Sigmoid colon (tissue), 7 donors: ENCODE results near the gene PLEKHO2. TPM values are rescaled to one million over a fixed set of nuclear protein-coding genes. Genes with fewer than 3 reads are reported as not detected.

ENCODE experiments used
- DNase-seq: peaks from one replicate; pipeline ENCODE4 v3.0.0-alpha.2; 2019
- H3K27ac ChIP-seq, 4 donors: fragments of 200-600 bp; sonication (generic); one replicate each; pipeline ENCODE4 v1.5.1; 2016 to 2019; ENCODE audit warnings: mild to moderate bottlenecking in 1 of 4
- H3K27me3 ChIP-seq, 3 donors: fragments of 200-600 bp; sonication (generic); one replicate each; pipeline ENCODE4 v1.5.1; 2019; ENCODE audit warnings: mild to moderate bottlenecking in 1 of 3
- H3K36me3 ChIP-seq, 4 donors: fragments of 200-600 bp; sonication (generic); one replicate each; pipeline ENCODE4 v1.5.1; 2016 to 2019
- H3K4me1 ChIP-seq, 4 donors: fragments of 200-600 bp; sonication (generic); one replicate each; pipeline ENCODE4 v1.5.1; 2017 to 2019
- H3K4me3 ChIP-seq, 4 donors: fragments of 200-600 bp; sonication (generic); one replicate each; pipeline ENCODE4 v1.5.1; 2017 to 2019; ENCODE audit warnings: mild to moderate bottlenecking in 2 of 4, moderate library complexity in 1 of 4
- H3K9me3 ChIP-seq, 4 donors: fragments of 200-600 bp in 3 of 4; sonication (generic) in 3 of 4; one replicate each; pipeline versions ENCODE4 v1.5.1 to v1.6.1; 2013 to 2019
- EP300 ChIP-seq, 4 donors: sonication (generic); formaldehyde crosslinking; IDR thresholded peaks; one replicate each; pipeline ENCODE4 v1.6.1; 2017; ENCODE audit warnings: antibody characterized with exemption in 4 of 4
- POLR2A ChIP-seq, 2 donors: fragments of 450-650 bp; IDR thresholded peaks; one replicate each; pipeline ENCODE4 v1.6.1; 2016; ENCODE audit warnings: antibody characterized with exemption in 2 of 2, mild to moderate bottlenecking in 2 of 2, moderate library complexity in 2 of 2
- POLR2AphosphoS5 ChIP-seq, 4 donors: sonication (generic); formaldehyde crosslinking; IDR thresholded peaks; one replicate each; pipeline ENCODE4 v1.6.1; 2017; ENCODE audit warnings: antibody characterized with exemption in 4 of 4
- WGBS, 2 donors: extraction: QIAGEN DNeasy Blood & Tissue Kit; methylation state at CpG; one replicate each; pipeline ENCODE4 v1.1.7; 2013; 5-methylcytosine and 5-hydroxymethylcytosine counted together
- intact Hi-C: fragments of 100-400 bp; cut with DNase I; formaldehyde crosslinking; loops from one replicate; pipeline ENCODE4 v1.15.1; 2023
- polyA plus RNA-seq, 3 donors: library from polyadenylated mRNA; stranded (reverse); fragments of 200-250 nt; gene quantifications; one replicate each; pipeline ENCODE4 v1.2.3, GENCODE V29; 2013
- total RNA-seq, 4 donors: library from RNA; depleted of rRNA; stranded (reverse); fragments of >200 nt; gene quantifications; one replicate each; pipeline ENCODE4 v1.1.0, GENCODE V29; 2016
- TF ChIP-seq, protein P1 (sequence below), 4 experiments: fragments of 450-650 bp in 3 of 4; fragments of 200-600 bp in 1 of 4; IDR thresholded peaks; one replicate each; pipeline ENCODE4 v1.5.1; 2016 to 2019; ENCODE audit warnings: antibody characterized with exemption in 4 of 4, mild to moderate bottlenecking in 3 of 4, moderate library complexity in 2 of 4
- donor health status: healthy with polysubstance abuse.
- donor health status: Bipolar disorder and iron deficiency.
- donor health status: healthy.

PLEKHO2 gene
- total and polyA plus RNA-seq, 7 donors, result 11.4 to 43.4 (median 20.1) TPM

- TF ChIP-seq, protein P1, sequence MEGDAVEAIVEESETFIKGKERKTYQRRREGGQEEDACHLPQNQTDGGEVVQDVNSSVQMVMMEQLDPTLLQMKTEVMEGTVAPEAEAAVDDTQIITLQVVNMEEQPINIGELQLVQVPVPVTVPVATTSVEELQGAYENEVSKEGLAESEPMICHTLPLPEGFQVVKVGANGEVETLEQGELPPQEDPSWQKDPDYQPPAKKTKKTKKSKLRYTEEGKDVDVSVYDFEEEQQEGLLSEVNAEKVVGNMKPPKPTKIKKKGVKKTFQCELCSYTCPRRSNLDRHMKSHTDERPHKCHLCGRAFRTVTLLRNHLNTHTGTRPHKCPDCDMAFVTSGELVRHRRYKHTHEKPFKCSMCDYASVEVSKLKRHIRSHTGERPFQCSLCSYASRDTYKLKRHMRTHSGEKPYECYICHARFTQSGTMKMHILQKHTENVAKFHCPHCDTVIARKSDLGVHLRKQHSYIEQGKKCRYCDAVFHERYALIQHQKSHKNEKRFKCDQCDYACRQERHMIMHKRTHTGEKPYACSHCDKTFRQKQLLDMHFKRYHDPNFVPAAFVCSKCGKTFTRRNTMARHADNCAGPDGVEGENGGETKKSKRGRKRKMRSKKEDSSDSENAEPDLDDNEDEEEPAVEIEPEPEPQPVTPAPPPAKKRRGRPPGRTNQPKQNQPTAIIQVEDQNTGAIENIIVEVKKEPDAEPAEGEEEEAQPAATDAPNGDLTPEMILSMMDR (IDR thresholded peaks at IDR 0.05), result no peak
- TF ChIP-seq POLR2AphosphoS5 (IDR thresholded peaks at IDR 0.05) (peak in 3 of 4 donors; percentile 33 to 44 (median 43)), POLR2A (IDR thresholded peaks at IDR 0.05) (no peak)
- Histone ChIP-seq H3K27ac (peak overlapping the region; percentile 47 to 71 (median 54)), H3K27me3 (no peaks in the 10 kb centered on the region), H3K9me3 (no peaks in the 10 kb centered on the region), H3K4me1 (peaks cover 0 to 34% (median 21%) of the 10 kb centered on the region in 4 donors), H3K36me3 (peaks cover 0 to 6% (median 0%) of the 10 kb centered on the region in 4 donors), H3K4me3 (no peak overlapping the region)
- WGBS, 2 donors, result 32 to 56% methylated on average over 3 of the region's 3 CpGs
- intact Hi-C loops, result no loop called here
- DNase-seq, result peak; percentile 86
Observed at GRCh38 chr15:64877435-64877834, 35.7 kb downstream of the PLEKHO2 start.

GRCh38 chr15:64878705-64879104 lies 37.0 kb downstream of the PLEKHO2 start:
- Histone ChIP-seq H3K9me3 (no peaks in the 10 kb centered on the region), H3K4me1 (peaks cover 0 to 27% (median 13%) of the 10 kb centered on the region in 4 donors), H3K27me3 (no peaks in the 10 kb centered on the region), H3K36me3 (peaks cover 0 to 6% (median 0%) of the 10 kb centered on the region in 4 donors), H3K27ac (peak overlapping the region; percentile 47 to 71 (median 54)), H3K4me3 (no peak overlapping the region)
- TF ChIP-seq, protein P1 (IDR thresholded peaks at IDR 0.05), result no peak
- TF ChIP-seq EP300 (IDR thresholded peaks at IDR 0.05) (peak in 1 of 4 donors; percentile 10), POLR2AphosphoS5 (IDR thresholded peaks at IDR 0.05) (peak; percentile 32 to 72 (median 42))
- intact Hi-C loops, result no loop called here
- WGBS, 2 donors, result 74 to 79% methylated on average over 8 of the region's 8 CpGs
- DNase-seq, result peak; percentile 85

GRCh38 chr15:64883100-64883581 lies 41.4 kb downstream of the PLEKHO2 start:
- intact Hi-C loops, result no loop called here
- Histone ChIP-seq H3K4me3 (no peak overlapping the region), H3K36me3 (peaks cover 0 to 6% (median 0%) of the 10 kb centered on the region in 4 donors), H3K4me1 (peaks cover 0 to 19% (median 15%) of the 10 kb centered on the region in 4 donors), H3K27ac (peak overlapping the region; percentile 21 to 67 (median 42)), H3K27me3 (no peaks in the 10 kb centered on the region), H3K9me3 (no peaks in the 10 kb centered on the region)
- DNase-seq, result no peak
- TF ChIP-seq POLR2A (IDR thresholded peaks at IDR 0.05), result no peak
- no peak for TF ChIP-seq EP300 (IDR thresholded peaks at IDR 0.05)
- peak in 2 of 4 donors; percentile 18 to 22 for TF ChIP-seq POLR2AphosphoS5 (IDR thresholded peaks at IDR 0.05)
- WGBS, 2 donors, result 57 to 66% methylated on average over 5 of the region's 5 CpGs

DNA sequence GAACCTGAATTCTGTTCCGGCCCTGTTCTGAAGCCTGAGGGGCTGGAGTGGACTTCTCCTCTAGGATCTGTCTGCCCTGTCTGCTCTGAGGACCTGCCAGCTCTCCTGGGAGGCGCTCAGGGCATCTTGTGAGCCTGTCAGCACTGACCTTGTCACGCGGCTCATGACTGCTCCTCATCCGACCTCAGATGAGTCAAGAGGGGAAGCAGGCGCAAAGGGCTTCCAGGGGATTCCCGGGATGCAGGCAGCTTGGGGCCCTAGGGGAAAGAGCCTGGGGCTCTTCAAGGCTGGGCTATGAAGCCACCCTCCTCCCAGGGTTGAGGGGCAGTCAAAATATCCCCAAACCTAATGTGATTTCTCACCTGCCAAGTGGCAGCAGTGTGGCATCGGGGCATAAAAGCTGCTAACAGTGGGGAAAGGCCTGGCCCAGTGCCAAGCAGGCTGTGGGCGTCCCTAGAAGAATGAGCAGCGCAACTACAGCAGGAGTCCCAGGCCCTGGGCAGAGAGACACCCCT lies 42.3 kb downstream of the PLEKHO2 start:
- Histone ChIP-seq H3K4me3 (no peak overlapping the region), H3K27ac (peak overlapping the region; percentile 21 to 67 (median 27)), H3K4me1 (peaks cover 0 to 19% (median 15%) of the 10 kb centered on the region in 4 donors), H3K36me3 (no peaks in the 10 kb centered on the region), H3K27me3 (no peaks in the 10 kb centered on the region), H3K9me3 (no peaks in the 10 kb centered on the region)
- intact Hi-C loops, result no loop called here
- peak; percentile 82 for DNase-seq
- TF ChIP-seq POLR2A (IDR thresholded peaks at IDR 0.05), result no peak
- no peak for TF ChIP-seq EP300 (IDR thresholded peaks at IDR 0.05)
- TF ChIP-seq POLR2AphosphoS5 (IDR thresholded peaks at IDR 0.05), result peak in 2 of 4 donors; percentile 29 to 72
- 41 to 46% methylated on average over 10 of the region's 10 CpGs for WGBS, 2 donors

DNA sequence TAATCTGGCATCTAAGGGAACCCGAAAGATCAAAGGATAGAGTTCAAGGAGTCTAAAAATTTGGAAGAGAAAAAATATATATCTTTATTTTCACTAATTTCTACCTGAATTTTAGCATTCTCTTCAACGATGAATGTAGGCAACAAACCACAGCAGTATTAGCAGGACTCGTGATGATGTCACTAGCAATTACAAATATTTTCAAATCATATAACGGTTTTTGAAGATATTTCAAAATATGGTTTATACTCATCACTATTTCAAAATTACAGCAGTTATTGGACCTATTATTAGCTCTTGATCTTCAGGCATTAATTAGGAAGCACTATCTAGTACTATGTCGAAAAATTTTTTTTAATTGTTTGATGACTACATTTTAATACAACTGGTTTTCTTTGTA lies 43.0 kb downstream of the PLEKHO2 start:
- Histone ChIP-seq H3K27me3 (no peaks in the 10 kb centered on the region), H3K4me3 (no peak overlapping the region), H3K27ac (peak overlapping the region in 1 of 4 donors; percentile 67), H3K4me1 (peaks cover 0 to 19% (median 15%) of the 10 kb centered on the region in 4 donors), H3K36me3 (no peaks in the 10 kb centered on the region), H3K9me3 (no peaks in the 10 kb centered on the region)
- DNase-seq, result no peak
- intact Hi-C loops, result no loop called here
- TF ChIP-seq POLR2AphosphoS5 (IDR thresholded peaks at IDR 0.05) (no peak), EP300 (IDR thresholded peaks at IDR 0.05) (no peak)
- TF ChIP-seq, protein P1 (IDR thresholded peaks at IDR 0.05), result no peak
- WGBS, 2 donors, result 87 to 89% methylated on average over 5 of the region's 5 CpGs
